Measurements from ENCODE around the gene ARID1B.

Gene ARID1B

GRCh38 chr6:156877126-156877863, 100.1 kb downstream of the ARID1B start:
- DNase-seq (ENCODE audit: low read depth in 2 of 2): no peak

GRCh38 chr6:156878681-156879080, 101.5 kb downstream of the ARID1B start:
- no peak for DNase-seq (ENCODE audit: low read depth in 2 of 2)

- DNase-seq (ENCODE audit: low read depth in 2 of 2): no peak
Observed at GRCh38 chr6:156879186-156879585, 102.0 kb downstream of the ARID1B start.

GRCh38 chr6:156879591-156879990, 102.4 kb downstream of the ARID1B start:
- no peak for DNase-seq (ENCODE audit: low read depth in 2 of 2)

GRCh38 chr6:156880913-156881312, 103.7 kb downstream of the ARID1B start:
- DNase-seq (ENCODE audit: low read depth in 2 of 2): no peak

GRCh38 chr6:156881687-156882629, 104.8 kb downstream of the ARID1B start:
- no peak for DNase-seq (ENCODE audit: low read depth in 2 of 2)

GRCh38 chr6:156883497-156884252, 106.5 kb downstream of the ARID1B start:
- no peak for DNase-seq (ENCODE audit: low read depth in 2 of 2)

GRCh38 chr6:156884306-156884705, 107.1 kb downstream of the ARID1B start:
- DNase-seq (ENCODE audit: low read depth in 2 of 2): no peak

- no peak for DNase-seq (ENCODE audit: low read depth in 2 of 2)
Observed at GRCh38 chr6:156885562-156885961, 108.4 kb downstream of the ARID1B start.

- no peak for DNase-seq (ENCODE audit: low read depth in 2 of 2)
Observed at GRCh38 chr6:156886409-156886808, 109.2 kb downstream of the ARID1B start.

GRCh38 chr6:156887623-156888269, 110.6 kb downstream of the ARID1B start:
- DNase-seq (ENCODE audit: low read depth in 2 of 2): no peak

GRCh38 chr6:156889469-156889868, 112.3 kb downstream of the ARID1B start:
- no peak for DNase-seq (ENCODE audit: low read depth in 2 of 2)

- DNase-seq (ENCODE audit: low read depth in 2 of 2): no peak
Observed at GRCh38 chr6:156889986-156890385, 112.8 kb downstream of the ARID1B start.

- no peak for DNase-seq (ENCODE audit: low read depth in 2 of 2)
Observed at GRCh38 chr6:156890627-156891314, 113.6 kb downstream of the ARID1B start.

- no peak for DNase-seq (ENCODE audit: low read depth in 2 of 2)
Observed at GRCh38 chr6:156897907-156898531, 120.8 kb downstream of the ARID1B start.

GRCh38 chr6:156899071-156899470, 121.9 kb downstream of the ARID1B start:
- DNase-seq (ENCODE audit: low read depth in 2 of 2): no peak

GRCh38 chr6:156899532-156900135, 122.5 kb downstream of the ARID1B start:
- DNase-seq (ENCODE audit: low read depth in 2 of 2): no peak

- no peak for DNase-seq (ENCODE audit: low read depth in 2 of 2)
Observed at GRCh38 chr6:156900292-156900691, 123.1 kb downstream of the ARID1B start.

- DNase-seq (ENCODE audit: low read depth in 2 of 2): no peak
Observed at GRCh38 chr6:156901309-156902019, 124.3 kb downstream of the ARID1B start.

Data from stimulated activated CD8-positive, alpha-beta memory T cell treated with anti-CD3 and anti-CD28 coated beads, Interleukin-2, amount 100 ng/mL, for 1 hour (primary cell).